OCI-LY3 (cell line): ENCODE data around the gene PLCL1.

Experiments
- H2AFZ ChIP-seq: fragments of 200-600, 300-600 bp; shearing (Covaris generic); 2 replicates; pipeline ENCODE4 v1.6.0; 2014; ENCODE audit warnings: antibody characterized with exemption, low read depth, low read length
- H3K27ac ChIP-seq: fragments of 200-600, 300-600 bp; sonication (generic); 2 replicates; pipeline ENCODE4 v1.5.1; 2014; ENCODE audit warnings: mild to moderate bottlenecking, low read length, moderate library complexity, mixed read lengths
- H3K27me3 ChIP-seq: fragments of 200-600, 300-600 bp; sonication (generic); 2 replicates; pipeline ENCODE4 v1.6.1; 2014; ENCODE audit warnings: low read depth, low read length, mixed read lengths
- H3K36me3 ChIP-seq: fragments of 200-600, 300-600 bp; sonication (generic); replicated peaks from 2 replicates; pipeline ENCODE3; 2014; ENCODE audit warnings: low read depth, low read length, mixed read lengths
- H3K4me1 ChIP-seq: fragments of 300-600, 200-600 bp; sonication (generic); 2 replicates; pipeline ENCODE4 v1.6.1; 2014; ENCODE audit warnings: low read length, mixed read lengths
- H3K4me2 ChIP-seq: fragments of 200-600, 300-600 bp; sonication (generic); 2 replicates; pipeline ENCODE4 v1.6.1; 2014; ENCODE audit warnings: low read length, mixed read lengths
- H3K4me3 ChIP-seq: fragments of 300-600, 200-600 bp; sonication (generic); 2 replicates; pipeline ENCODE4 v1.5.1; 2014; ENCODE audit warnings: antibody characterized with exemption, mild to moderate bottlenecking, low read length, moderate library complexity
- H3K79me2 ChIP-seq: fragments of 300-600, 200-600 bp; shearing (Covaris generic); 2 replicates; pipeline ENCODE4 v1.6.1; 2014; ENCODE audit warnings: mild to moderate bottlenecking, low read length, mixed read lengths
- H3K9ac ChIP-seq: fragments of 300-600, 200-600 bp; shearing (Covaris generic); 2 replicates; pipeline ENCODE4 v1.6.0; 2014; ENCODE audit warnings: mild to moderate bottlenecking, low read length, moderate library complexity
- H3K9me3 ChIP-seq: fragments of 200-600, 300-600 bp; shearing (Covaris generic); 2 replicates; pipeline ENCODE4 v1.6.1; 2014; ENCODE audit warnings: low read length, mixed read lengths; ENCODE audit not compliant: insufficient read depth
- H4K20me1 ChIP-seq: fragments of 200-600, 300-600 bp; sonication (generic); 2 replicates; pipeline ENCODE4 v1.6.1; 2016; ENCODE audit warnings: low read length, mixed read lengths; ENCODE audit not compliant: insufficient read depth
- CTCF ChIP-seq: fragments of 200-600, 300-600 bp; sonication (generic); IDR thresholded peaks from 2 replicates; pipeline ENCODE4 v1.5.1; 2014; ENCODE audit warnings: antibody characterized with exemption, low read length, low read depth
- EZH2phosphoT487 ChIP-seq: fragments of 200-600 bp; shearing (Covaris generic); IDR thresholded peaks from 2 replicates; pipeline ENCODE4 v1.6.1; 2018; ENCODE audit warnings: antibody characterized with exemption, mixed run types, low read depth

PLCL1 gene

GRCh38 chr2:197877038-197877437 is 72.6 kb downstream of the PLCL1 start:
- H3K4me3 ChIP-seq = no peak overlapping the region
- H3K4me2 ChIP-seq = no peak overlapping the region
- H3K9ac ChIP-seq = no peak overlapping the region
- no peaks in the 10 kb centered on the region for H3K9me3 ChIP-seq
- no peaks in the 10 kb centered on the region for H3K4me1 ChIP-seq
- TF ChIP-seq CTCF = no peak
- no peak for TF ChIP-seq EZH2phosphoT487
- no peaks in the 10 kb centered on the region for H4K20me1 ChIP-seq
- no peaks in the 10 kb centered on the region for H3K27me3 ChIP-seq
- H3K27ac ChIP-seq = no peak overlapping the region
- no peaks in the 10 kb centered on the region for H3K79me2 ChIP-seq
- no peaks in the 10 kb centered on the region for H3K36me3 ChIP-seq
- H2AFZ ChIP-seq = no peak overlapping the region

- H3K27me3 ChIP-seq = no peaks in the 10 kb centered on the region
- no peak overlapping the region for H3K27ac ChIP-seq
- H3K9me3 ChIP-seq = no peaks in the 10 kb centered on the region
- no peak overlapping the region for H3K9ac ChIP-seq
- no peaks in the 10 kb centered on the region for H3K79me2 ChIP-seq
- no peak overlapping the region for H2AFZ ChIP-seq
- H3K36me3 ChIP-seq = no peaks in the 10 kb centered on the region
- no peak for TF ChIP-seq EZH2phosphoT487
- no peak for TF ChIP-seq CTCF
- H3K4me1 ChIP-seq = peaks cover 6% of the 10 kb centered on the region; the same call in 1 of the 2 replicates
- H3K4me2 ChIP-seq = no peak overlapping the region
- H3K4me3 ChIP-seq = no peak overlapping the region
- no peaks in the 10 kb centered on the region for H4K20me1 ChIP-seq
Measured at GRCh38 chr2:197878792-197879191, 74.4 kb downstream of the PLCL1 start.

GRCh38 chr2:197879812-197880408 is 75.5 kb downstream of the PLCL1 start:
- Histone ChIP-seq H3K4me1 (peaks cover 6% of the 10 kb centered on the region; the same call in 1 of the 2 replicates), H3K36me3 (no peaks in the 10 kb centered on the region), H3K79me2 (no peaks in the 10 kb centered on the region), H3K4me3 (no peak overlapping the region), H3K9ac (no peak overlapping the region), H3K27me3 (no peaks in the 10 kb centered on the region), H3K4me2 (no peak overlapping the region), H3K9me3 (no peaks in the 10 kb centered on the region), H4K20me1 (no peaks in the 10 kb centered on the region), H3K27ac (no peak overlapping the region), H2AFZ (no peak overlapping the region)
- TF ChIP-seq CTCF = no peak
- TF ChIP-seq EZH2phosphoT487 = no peak

- Histone ChIP-seq H3K4me2 (no peak overlapping the region), H3K27ac (no peak overlapping the region), H3K9me3 (no peaks in the 10 kb centered on the region), H4K20me1 (no peaks in the 10 kb centered on the region), H2AFZ (no peak overlapping the region), H3K79me2 (no peaks in the 10 kb centered on the region), H3K4me3 (no peak overlapping the region), H3K36me3 (no peaks in the 10 kb centered on the region), H3K4me1 (peaks cover 10% of the 10 kb centered on the region), H3K27me3 (no peaks in the 10 kb centered on the region), H3K9ac (no peak overlapping the region)
- TF ChIP-seq CTCF (no peak), EZH2phosphoT487 (no peak)
Measured at GRCh38 chr2:197883354-197884032, 79.1 kb downstream of the PLCL1 start.
